Vagina (tissue), 2 donors: ENCODE data around the gene OPRL1. TPM values are rescaled to one million over a fixed set of nuclear protein-coding genes. Genes with fewer than 3 reads are reported as not detected.

Experiments
- DNase-seq, 2 donors: peaks; one replicate each; pipeline ENCODE4 v3.0.0-alpha.2; 2017; ENCODE audit errors: extremely low spot score in 2 of 2
- H3K27ac ChIP-seq: fragments of 200-600 bp; sonication (generic); one replicate; pipeline ENCODE4 v1.5.1; 2019
- H3K27me3 ChIP-seq: fragments of 200-600 bp; sonication (generic); one replicate; pipeline ENCODE4 v1.5.1; 2019
- H3K36me3 ChIP-seq, 2 donors: fragments of 200-600 bp; sonication (generic); one replicate each; pipeline ENCODE4 v1.5.1; 2017 to 2019
- H3K4me1 ChIP-seq: fragments of 200-600 bp; sonication (generic); one replicate; pipeline ENCODE4 v1.5.1; 2019
- H3K4me3 ChIP-seq, 2 donors: fragments of 200-600 bp; sonication (generic); 1 replicate in 1 of 2; 2 replicates in 1 of 2; pipeline ENCODE4 v1.5.1; 2016 to 2019
- H3K9me3 ChIP-seq: fragments of 200-600 bp; sonication (generic); one replicate; pipeline ENCODE4 v1.5.1; 2019
- POLR2A ChIP-seq, 2 donors: fragments of 450-650 bp; IDR thresholded peaks; one replicate each; pipeline ENCODE4 v1.6.1; 2017; ENCODE audit warnings: antibody characterized with exemption in 2 of 2, mild to moderate bottlenecking in 2 of 2, moderate library complexity in 2 of 2
- POLR2AphosphoS5 ChIP-seq, 2 donors: sonication (generic); formaldehyde crosslinking; IDR thresholded peaks; one replicate each; pipeline ENCODE4 v1.9.0; 2017; ENCODE audit warnings: antibody characterized with exemption in 2 of 2, mild to moderate bottlenecking in 2 of 2, low read depth in 1 of 2; ENCODE audit not compliant: insufficient read depth in 1 of 2
- intact Hi-C: fragments of 100-400 bp; cut with DNase I; formaldehyde crosslinking; loops from one replicate; pipeline ENCODE4 v1.15.1; 2023
- total RNA-seq: library from RNA; depleted of rRNA; stranded (reverse); fragments of >200 nt; gene quantifications from one replicate; pipeline ENCODE4 v1.2.3, GENCODE V29; 2016
- TF ChIP-seq, protein P1 (sequence below), 3 experiments: fragments of 450-650 bp in 2 of 3; fragments of 200-600 bp in 1 of 3; sonication (generic) in 1 of 3; IDR thresholded peaks; one replicate each; pipeline ENCODE4 v1.5.1; 2017 to 2019; ENCODE audit warnings: antibody characterized with exemption in 3 of 3, mild to moderate bottlenecking in 2 of 3, moderate library complexity in 2 of 3

The OPRL1 gene
- total RNA-seq, 1 donor from 2014 or later, result 1.5 TPM

- no peaks in the 10 kb centered on the region for H3K4me1 ChIP-seq
- peaks cover 6% of the 10 kb centered on the region for H3K9me3 ChIP-seq
- no peaks in the 10 kb centered on the region for H3K36me3 ChIP-seq
- TF ChIP-seq, protein P1, sequence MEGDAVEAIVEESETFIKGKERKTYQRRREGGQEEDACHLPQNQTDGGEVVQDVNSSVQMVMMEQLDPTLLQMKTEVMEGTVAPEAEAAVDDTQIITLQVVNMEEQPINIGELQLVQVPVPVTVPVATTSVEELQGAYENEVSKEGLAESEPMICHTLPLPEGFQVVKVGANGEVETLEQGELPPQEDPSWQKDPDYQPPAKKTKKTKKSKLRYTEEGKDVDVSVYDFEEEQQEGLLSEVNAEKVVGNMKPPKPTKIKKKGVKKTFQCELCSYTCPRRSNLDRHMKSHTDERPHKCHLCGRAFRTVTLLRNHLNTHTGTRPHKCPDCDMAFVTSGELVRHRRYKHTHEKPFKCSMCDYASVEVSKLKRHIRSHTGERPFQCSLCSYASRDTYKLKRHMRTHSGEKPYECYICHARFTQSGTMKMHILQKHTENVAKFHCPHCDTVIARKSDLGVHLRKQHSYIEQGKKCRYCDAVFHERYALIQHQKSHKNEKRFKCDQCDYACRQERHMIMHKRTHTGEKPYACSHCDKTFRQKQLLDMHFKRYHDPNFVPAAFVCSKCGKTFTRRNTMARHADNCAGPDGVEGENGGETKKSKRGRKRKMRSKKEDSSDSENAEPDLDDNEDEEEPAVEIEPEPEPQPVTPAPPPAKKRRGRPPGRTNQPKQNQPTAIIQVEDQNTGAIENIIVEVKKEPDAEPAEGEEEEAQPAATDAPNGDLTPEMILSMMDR (IDR thresholded peaks at IDR 0.05), result no peak
- TF ChIP-seq POLR2A (IDR thresholded peaks at IDR 0.05) (no peak), POLR2AphosphoS5 (IDR thresholded peaks at IDR 0.05; ENCODE audit: insufficient read depth in 1 of 2, low read depth in 1 of 2) (no peak)
- no peak for DNase-seq
- no peak overlapping the region for H3K27ac ChIP-seq
- intact Hi-C loops, result no loop called here
- H3K27me3 ChIP-seq, result no peaks in the 10 kb centered on the region
- no peak overlapping the region for H3K4me3 ChIP-seq
Measured at GRCh38 chr20:64144144-64144912, 64.4 kb downstream of the OPRL1 start.

DNA sequence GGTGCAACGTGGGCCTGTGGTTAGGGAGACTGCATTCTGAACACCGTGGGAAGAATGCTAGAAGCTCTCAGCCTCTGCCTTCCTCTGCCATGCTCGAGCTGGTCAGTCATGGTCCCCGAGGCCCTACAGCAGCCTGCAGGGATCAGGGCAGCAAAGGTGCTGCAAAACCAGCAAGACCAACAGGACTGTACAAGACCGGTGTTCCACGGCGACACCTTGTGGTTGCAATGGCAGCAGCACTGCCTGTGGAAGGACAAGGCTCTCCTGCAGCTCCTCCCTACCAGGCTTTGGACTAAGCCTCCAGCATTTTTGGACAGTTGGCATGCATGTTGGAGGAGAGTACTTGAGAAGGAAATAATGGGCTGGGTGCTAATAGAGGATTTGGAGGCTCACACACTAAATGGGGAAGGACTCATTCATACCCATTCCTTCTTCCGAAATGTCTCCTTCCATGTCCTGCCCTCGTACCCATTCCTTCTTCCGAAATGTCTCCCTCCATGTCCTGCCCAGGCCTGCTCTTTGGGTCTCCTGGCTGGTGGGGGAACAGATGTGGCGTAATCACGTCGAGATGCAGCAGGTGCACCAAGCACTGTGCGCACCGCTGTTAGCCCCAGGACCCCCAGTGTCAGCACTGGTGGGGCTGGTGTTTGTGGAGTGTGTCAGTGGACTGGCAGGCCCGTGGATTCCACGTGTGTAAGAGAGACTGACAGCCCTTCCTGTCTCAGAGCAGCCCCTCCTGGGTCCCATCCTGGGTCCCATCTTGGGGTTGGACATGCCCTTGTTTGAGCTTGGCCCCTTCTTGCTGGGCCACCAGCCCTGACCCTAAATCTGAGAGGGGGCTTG is 65.8 kb downstream of the OPRL1 start:
- intact Hi-C loops, result no loop called here
- DNase-seq, result no peak
- no peaks in the 10 kb centered on the region for H3K36me3 ChIP-seq
- H3K4me1 ChIP-seq, result no peaks in the 10 kb centered on the region
- H3K9me3 ChIP-seq, result peaks cover 6% of the 10 kb centered on the region
- no peak overlapping the region for H3K4me3 ChIP-seq
- no peaks in the 10 kb centered on the region for H3K27me3 ChIP-seq
- TF ChIP-seq POLR2A (IDR thresholded peaks at IDR 0.05) (no peak), POLR2AphosphoS5 (IDR thresholded peaks at IDR 0.05; ENCODE audit: insufficient read depth in 1 of 2, low read depth in 1 of 2) (no peak)
- TF ChIP-seq, protein P1 (IDR thresholded peaks at IDR 0.05), result no peak
- no peak overlapping the region for H3K27ac ChIP-seq

DNA sequence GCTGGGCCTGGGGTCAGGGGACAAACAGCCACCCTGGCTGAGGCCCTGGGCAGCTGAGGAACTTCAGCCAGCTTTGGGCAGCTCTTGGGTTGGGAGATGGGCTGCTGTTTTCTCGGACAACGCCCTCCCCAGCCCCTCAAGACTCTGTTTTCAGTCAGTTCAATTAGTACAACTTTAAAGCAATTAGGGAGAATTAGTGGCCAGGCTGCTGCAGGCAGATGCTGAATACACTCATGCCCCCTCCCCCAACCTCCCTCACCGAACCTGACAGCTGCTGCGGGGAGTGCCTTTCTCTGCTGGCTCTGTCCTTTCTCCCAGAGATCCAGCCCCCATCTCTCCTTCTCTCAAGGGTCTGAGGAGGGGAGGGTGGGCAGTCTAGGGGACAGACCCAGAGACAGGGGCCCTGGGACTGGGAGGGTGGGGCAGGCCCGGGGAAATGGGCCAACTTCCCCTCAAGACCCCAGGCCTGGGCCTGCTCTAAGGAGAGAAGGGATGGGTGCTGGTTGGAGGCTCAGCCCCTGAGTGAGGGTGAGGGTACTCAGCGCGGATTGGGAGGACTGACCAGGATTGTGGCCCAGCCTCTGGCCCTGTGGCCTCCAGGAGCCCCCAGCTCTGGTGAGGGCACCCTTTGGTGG is 66.5 kb downstream of the OPRL1 start:
- no peak overlapping the region for H3K4me3 ChIP-seq
- peaks cover 6% of the 10 kb centered on the region for H3K9me3 ChIP-seq
- no peaks in the 10 kb centered on the region for H3K27me3 ChIP-seq
- H3K36me3 ChIP-seq, result no peaks in the 10 kb centered on the region
- H3K4me1 ChIP-seq, result no peaks in the 10 kb centered on the region
- intact Hi-C loops, result no loop called here
- H3K27ac ChIP-seq, result no peak overlapping the region
- no peak for TF ChIP-seq POLR2A (IDR thresholded peaks at IDR 0.05)
- TF ChIP-seq POLR2AphosphoS5 (IDR thresholded peaks at IDR 0.05; ENCODE audit: insufficient read depth in 1 of 2, low read depth in 1 of 2), result no peak
- TF ChIP-seq, protein P1 (IDR thresholded peaks at IDR 0.05), result no peak
- no peak for DNase-seq

GRCh38 chr20:64146936-64147477 is 67.1 kb downstream of the OPRL1 start:
- Histone ChIP-seq H3K4me3 (no peak overlapping the region), H3K36me3 (no peaks in the 10 kb centered on the region), H3K27me3 (no peaks in the 10 kb centered on the region), H3K4me1 (no peaks in the 10 kb centered on the region), H3K27ac (no peak overlapping the region), H3K9me3 (peaks cover 6% of the 10 kb centered on the region)
- intact Hi-C loops, result no loop called here
- TF ChIP-seq, protein P1 (IDR thresholded peaks at IDR 0.05), result no peak
- TF ChIP-seq POLR2AphosphoS5 (IDR thresholded peaks at IDR 0.05; ENCODE audit: insufficient read depth in 1 of 2, low read depth in 1 of 2) (no peak), POLR2A (IDR thresholded peaks at IDR 0.05) (no peak)
- no peak for DNase-seq
